Glutamatergic neuron (in vitro differentiated cells): ENCODE data around the gene SORBS2. TPM values are rescaled to one million over a fixed set of nuclear protein-coding genes. Genes with fewer than 3 reads are reported as not detected.

Source experiments
- DNase-seq: peaks from one replicate; pipeline ENCODE4 v3.0.0; 2022
- H3K27ac Mint-ChIP-seq: one replicate; pipeline ENCODE4 v1.8.0; 2020; ENCODE audit warnings: mild to moderate bottlenecking, mixed read lengths, inconsistent platforms; ENCODE audit not compliant: unreplicated experiment
- H3K27me3 Mint-ChIP-seq: one replicate; pipeline ENCODE4 v1.8.0; 2020; ENCODE audit warnings: mild to moderate bottlenecking, moderate library complexity, mixed read lengths, inconsistent platforms; ENCODE audit not compliant: unreplicated experiment
- H3K36me3 Mint-ChIP-seq: one replicate; pipeline ENCODE4 v1.8.0; 2020; ENCODE audit warnings: mild to moderate bottlenecking, mixed read lengths, inconsistent platforms; ENCODE audit not compliant: unreplicated experiment
- H3K4me1 Mint-ChIP-seq: one replicate; pipeline ENCODE4 v1.8.0; 2020; ENCODE audit warnings: mild to moderate bottlenecking, low read depth, mixed read lengths, inconsistent platforms; ENCODE audit not compliant: unreplicated experiment
- H3K4me3 Mint-ChIP-seq: one replicate; pipeline ENCODE4 v1.8.0; 2020; ENCODE audit warnings: mild to moderate bottlenecking, mixed read lengths, inconsistent platforms; ENCODE audit not compliant: unreplicated experiment
- H3K9me3 Mint-ChIP-seq: one replicate; pipeline ENCODE4 v1.8.0; 2020; ENCODE audit warnings: mild to moderate bottlenecking, moderate library complexity, mixed read lengths, inconsistent platforms; ENCODE audit not compliant: unreplicated experiment
- total RNA-seq: library from RNA; stranded (reverse); fragmentation: NEBNext Ultra II Directional; extraction: Animal tissue kit (Norgen Biotek cat#: 25700); gene quantifications from one replicate; pipeline ENCODE4 v1.2.1, GENCODE V29; 2021; ENCODE audit not compliant: unreplicated experiment
- TF ChIP-seq, protein P1 (sequence below): fragments of 200-600 bp; sonication (generic); IDR thresholded peaks from one replicate; pipeline ENCODE4 v1.5.0; 2021; ENCODE audit not compliant: partially characterized antibody, unreplicated experiment

Gene SORBS2
- total RNA-seq, 1 donor from 2014 or later, result 95.5 TPM

GRCh38 chr4:185838514-185839193, 26.7 kb upstream of the SORBS2 start:
- TF ChIP-seq, protein P1, sequence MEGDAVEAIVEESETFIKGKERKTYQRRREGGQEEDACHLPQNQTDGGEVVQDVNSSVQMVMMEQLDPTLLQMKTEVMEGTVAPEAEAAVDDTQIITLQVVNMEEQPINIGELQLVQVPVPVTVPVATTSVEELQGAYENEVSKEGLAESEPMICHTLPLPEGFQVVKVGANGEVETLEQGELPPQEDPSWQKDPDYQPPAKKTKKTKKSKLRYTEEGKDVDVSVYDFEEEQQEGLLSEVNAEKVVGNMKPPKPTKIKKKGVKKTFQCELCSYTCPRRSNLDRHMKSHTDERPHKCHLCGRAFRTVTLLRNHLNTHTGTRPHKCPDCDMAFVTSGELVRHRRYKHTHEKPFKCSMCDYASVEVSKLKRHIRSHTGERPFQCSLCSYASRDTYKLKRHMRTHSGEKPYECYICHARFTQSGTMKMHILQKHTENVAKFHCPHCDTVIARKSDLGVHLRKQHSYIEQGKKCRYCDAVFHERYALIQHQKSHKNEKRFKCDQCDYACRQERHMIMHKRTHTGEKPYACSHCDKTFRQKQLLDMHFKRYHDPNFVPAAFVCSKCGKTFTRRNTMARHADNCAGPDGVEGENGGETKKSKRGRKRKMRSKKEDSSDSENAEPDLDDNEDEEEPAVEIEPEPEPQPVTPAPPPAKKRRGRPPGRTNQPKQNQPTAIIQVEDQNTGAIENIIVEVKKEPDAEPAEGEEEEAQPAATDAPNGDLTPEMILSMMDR, result no peak
- H3K27ac Mint-ChIP-seq, result no peak overlapping the region
- no peaks in the 10 kb centered on the region for H3K36me3 Mint-ChIP-seq
- H3K4me3 Mint-ChIP-seq, result no peak overlapping the region
- no peaks in the 10 kb centered on the region for H3K9me3 Mint-ChIP-seq
- H3K27me3 Mint-ChIP-seq, result peaks cover 2% of the 10 kb centered on the region
- no peak for DNase-seq
- H3K4me1 Mint-ChIP-seq, result peaks cover 10% of the 10 kb centered on the region

DNA sequence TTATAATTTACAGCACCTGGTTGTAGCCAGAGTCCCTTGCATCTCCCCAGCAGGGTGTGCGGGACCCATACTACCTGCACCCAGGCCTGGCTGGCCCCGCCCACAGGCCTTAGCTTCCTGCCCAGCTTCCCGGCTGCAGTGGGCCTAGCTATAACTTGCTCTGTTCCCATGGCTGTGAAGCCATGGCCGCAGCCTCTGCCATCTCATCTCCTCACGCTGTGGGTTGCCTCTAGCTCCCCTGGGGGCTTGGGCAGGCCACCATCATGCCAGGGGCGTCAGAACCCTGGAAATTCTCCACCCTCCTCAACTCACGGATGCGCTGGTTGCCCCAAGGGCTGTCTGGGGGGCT, 26.1 kb upstream of the SORBS2 start:
- H3K27ac Mint-ChIP-seq, result no peak overlapping the region
- H3K4me3 Mint-ChIP-seq, result no peak overlapping the region
- TF ChIP-seq, protein P1, result no peak
- peaks cover 2% of the 10 kb centered on the region for H3K27me3 Mint-ChIP-seq
- no peaks in the 10 kb centered on the region for H3K9me3 Mint-ChIP-seq
- peaks cover 10% of the 10 kb centered on the region for H3K4me1 Mint-ChIP-seq
- no peak for DNase-seq
- H3K36me3 Mint-ChIP-seq, result no peaks in the 10 kb centered on the region

GRCh38 chr4:185837415-185838103, 25.6 kb upstream of the SORBS2 start:
- TF ChIP-seq, protein P1, result no peak
- Mint-ChIP-seq H3K27me3 (no peaks in the 10 kb centered on the region), H3K9me3 (no peaks in the 10 kb centered on the region), H3K36me3 (no peaks in the 10 kb centered on the region), H3K27ac (no peak overlapping the region), H3K4me1 (peaks cover 7% of the 10 kb centered on the region), H3K4me3 (no peak overlapping the region)
- DNase-seq, result no peak

DNA sequence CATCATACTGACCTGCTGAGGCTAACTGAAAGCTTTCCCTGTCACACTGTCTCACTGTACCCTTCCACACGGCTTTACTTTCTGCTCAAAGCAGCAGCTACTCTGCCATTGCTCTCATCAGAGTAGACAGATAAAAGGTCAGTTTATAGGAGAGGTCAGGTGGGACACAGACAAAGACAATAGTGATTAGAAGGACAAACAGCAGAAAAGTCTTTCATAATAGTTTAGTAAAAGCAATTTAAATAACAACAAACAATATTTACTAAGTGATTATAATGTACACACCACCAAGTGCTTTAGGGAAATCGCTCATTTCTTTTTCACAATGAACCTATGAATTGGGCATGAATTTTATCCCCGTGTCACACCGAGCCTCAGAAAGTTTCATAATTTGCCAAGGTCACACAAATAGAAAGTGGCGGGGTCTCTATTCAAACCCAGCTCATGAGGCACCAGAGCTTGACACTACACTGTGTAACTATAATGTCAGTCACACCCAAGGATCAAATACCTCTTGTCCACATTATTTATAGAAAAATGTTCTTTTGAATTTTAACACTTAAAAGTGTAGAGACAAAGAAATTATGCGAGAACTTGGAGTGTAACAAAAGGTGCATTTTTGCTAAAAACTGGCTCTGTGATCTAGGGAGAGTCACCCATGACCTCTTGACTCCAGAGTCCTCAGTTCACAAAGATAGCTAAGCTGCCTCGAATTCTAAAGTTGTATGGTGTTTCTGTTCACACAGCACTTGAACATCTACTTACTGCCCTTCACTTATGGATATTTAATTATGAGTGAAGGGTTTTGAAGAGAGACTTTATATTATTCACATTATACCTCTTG, 24.5 kb upstream of the SORBS2 start:
- H3K4me3 Mint-ChIP-seq, result no peak overlapping the region
- TF ChIP-seq, protein P1, result no peak
- H3K27ac Mint-ChIP-seq, result no peak overlapping the region
- H3K9me3 Mint-ChIP-seq, result no peaks in the 10 kb centered on the region
- no peak for DNase-seq
- H3K27me3 Mint-ChIP-seq, result no peaks in the 10 kb centered on the region
- H3K4me1 Mint-ChIP-seq, result peaks cover 7% of the 10 kb centered on the region
- H3K36me3 Mint-ChIP-seq, result no peaks in the 10 kb centered on the region
